ENCODE measurements around the gene GAL.

Gene GAL

GRCh38 chr11:68664141-68664540, 20.2 kb upstream of the GAL start:
- no peak for DNase-seq
- TF ChIP-seq POLR2A (IDR thresholded peaks at IDR 0.05; ENCODE audit: low read length), result no peak
- TF ChIP-seq GATA1 (IDR thresholded peaks at IDR 0.05; ENCODE audit: low read depth, low read length), result no peak

GRCh38 chr11:68664906-68665305, 19.4 kb upstream of the GAL start:
- no peak for DNase-seq
- TF ChIP-seq GATA1 (IDR thresholded peaks at IDR 0.05; ENCODE audit: low read depth, low read length) (no peak), POLR2A (IDR thresholded peaks at IDR 0.05; ENCODE audit: low read length) (no peak)

- no peak for DNase-seq
- no peak for TF ChIP-seq POLR2A (IDR thresholded peaks at IDR 0.05; ENCODE audit: low read length)
- TF ChIP-seq GATA1 (IDR thresholded peaks at IDR 0.05; ENCODE audit: low read depth, low read length), result no peak
Measured at GRCh38 chr11:68665436-68665835, 18.9 kb upstream of the GAL start.

- no peak for TF ChIP-seq GATA1 (IDR thresholded peaks at IDR 0.05; ENCODE audit: low read depth, low read length)
- no peak for TF ChIP-seq POLR2A (IDR thresholded peaks at IDR 0.05; ENCODE audit: low read length)
- no peak for DNase-seq
Measured at GRCh38 chr11:68666849-68667248, 17.5 kb upstream of the GAL start.

DNA sequence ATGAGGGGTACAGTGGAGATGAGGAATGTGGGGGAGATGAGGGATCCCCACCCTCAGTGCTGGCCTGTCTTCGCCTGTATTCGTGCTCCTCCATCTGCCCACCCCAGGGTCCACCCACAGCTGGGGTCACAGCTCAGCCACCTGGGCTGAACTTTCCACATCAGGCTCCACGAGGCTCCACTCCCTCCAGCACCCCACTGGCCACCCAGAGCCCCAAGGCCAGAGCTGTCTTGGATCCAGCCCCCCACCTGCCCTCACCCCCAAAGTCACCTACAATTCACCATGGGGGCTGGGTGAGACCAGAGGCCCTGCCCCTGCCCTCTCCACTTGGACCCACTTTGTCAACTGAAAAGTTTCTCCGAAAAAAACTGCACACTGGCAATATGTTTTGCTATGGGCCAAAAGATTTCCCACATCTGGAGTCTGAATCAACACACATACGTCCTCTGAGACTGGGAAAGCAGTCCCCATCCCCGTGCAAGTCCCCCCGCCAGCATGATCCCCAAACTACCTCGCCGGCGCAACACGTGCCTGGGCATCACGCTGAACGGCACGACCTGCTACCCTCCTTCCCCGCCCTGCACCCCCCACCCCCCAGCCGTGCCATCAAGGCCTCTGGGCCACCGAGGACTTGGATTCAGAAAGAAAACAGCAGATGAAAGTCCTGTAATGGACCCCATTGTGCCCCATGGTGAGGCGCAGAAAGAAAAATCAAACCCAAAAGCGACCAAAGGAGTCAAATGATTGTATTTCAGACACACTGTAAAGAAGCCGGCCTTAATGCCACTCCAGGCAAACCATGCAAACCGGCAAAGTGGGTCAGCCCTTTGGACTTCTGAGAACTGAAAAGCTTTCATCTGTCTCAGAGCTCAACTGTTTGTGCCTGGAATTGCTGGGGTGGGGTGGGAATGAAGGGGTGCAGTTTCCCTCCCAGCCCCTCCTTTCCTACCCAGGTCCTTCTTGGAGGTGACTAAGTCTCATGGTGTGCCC, 16.5 kb upstream of the GAL start:
- TF ChIP-seq GATA1 (IDR thresholded peaks at IDR 0.05; ENCODE audit: low read depth, low read length) (no peak), POLR2A (IDR thresholded peaks at IDR 0.05; ENCODE audit: low read length) (no peak)
- no peak for DNase-seq

GRCh38 chr11:68669301-68670090, 14.8 kb upstream of the GAL start:
- DNase-seq, result no peak
- TF ChIP-seq POLR2A (IDR thresholded peaks at IDR 0.05; ENCODE audit: low read length) (no peak), GATA1 (IDR thresholded peaks at IDR 0.05; ENCODE audit: low read depth, low read length) (no peak)

GRCh38 chr11:68670208-68670992, 13.9 kb upstream of the GAL start:
- TF ChIP-seq GATA1 (IDR thresholded peaks at IDR 0.05; ENCODE audit: low read depth, low read length), result no peak
- no peak for TF ChIP-seq POLR2A (IDR thresholded peaks at IDR 0.05; ENCODE audit: low read length)
- no peak for DNase-seq

- DNase-seq, result no peak
- no peak for TF ChIP-seq POLR2A (IDR thresholded peaks at IDR 0.05; ENCODE audit: low read length)
- TF ChIP-seq GATA1 (IDR thresholded peaks at IDR 0.05; ENCODE audit: low read depth, low read length), result no peak
Measured at GRCh38 chr11:68673306-68673945, 10.9 kb upstream of the GAL start.

DNA sequence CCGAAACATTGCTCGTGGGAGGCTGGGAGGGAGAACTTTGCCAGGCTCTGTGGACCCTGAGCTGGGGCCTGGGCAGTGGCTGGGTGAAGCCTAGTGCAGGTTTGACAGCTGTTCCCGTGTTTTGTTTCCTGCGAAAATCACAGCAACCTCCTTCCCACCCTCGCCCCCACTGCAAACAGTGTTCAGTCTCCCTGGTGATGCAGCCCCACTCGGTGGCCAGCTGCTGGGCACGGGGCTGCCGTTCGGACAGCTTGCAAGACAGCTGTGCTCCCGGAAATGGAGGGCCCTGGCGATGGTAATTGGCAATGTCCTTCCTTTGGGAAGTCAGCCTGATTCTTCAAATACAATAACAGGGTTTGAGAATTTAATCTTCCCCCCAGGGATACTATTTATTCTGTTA, 10.4 kb upstream of the GAL start:
- DNase-seq, result no peak
- TF ChIP-seq POLR2A (IDR thresholded peaks at IDR 0.05; ENCODE audit: low read length), result no peak
- no peak for TF ChIP-seq GATA1 (IDR thresholded peaks at IDR 0.05; ENCODE audit: low read depth, low read length)

DNA sequence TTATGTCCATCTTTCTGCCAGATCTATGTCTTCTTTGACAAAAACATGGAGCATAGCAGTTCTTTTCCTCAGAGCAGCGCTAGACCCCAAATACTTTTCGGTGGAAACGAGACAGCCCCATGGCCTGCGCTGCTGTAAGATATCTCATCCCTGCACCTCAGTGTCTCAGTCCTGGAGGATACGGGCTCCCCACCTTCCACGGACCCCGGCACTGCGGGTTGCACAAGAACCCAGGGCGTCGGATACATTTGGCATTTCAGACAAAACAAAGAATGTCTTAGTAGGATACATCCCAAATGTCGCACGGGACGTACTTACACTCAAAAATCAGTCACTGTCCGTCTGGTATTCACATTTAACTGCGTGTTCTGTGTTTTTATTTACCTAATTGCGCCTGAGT, 9.9 kb upstream of the GAL start:
- DNase-seq, result no peak
- no peak for TF ChIP-seq POLR2A (IDR thresholded peaks at IDR 0.05; ENCODE audit: low read length)
- TF ChIP-seq GATA1 (IDR thresholded peaks at IDR 0.05; ENCODE audit: low read depth, low read length), result no peak

- DNase-seq, result no peak
- TF ChIP-seq GATA1 (IDR thresholded peaks at IDR 0.05; ENCODE audit: low read depth, low read length) (no peak), POLR2A (IDR thresholded peaks at IDR 0.05; ENCODE audit: low read length) (no peak)
Measured at GRCh38 chr11:68677432-68677831, 6.9 kb upstream of the GAL start.

DNA sequence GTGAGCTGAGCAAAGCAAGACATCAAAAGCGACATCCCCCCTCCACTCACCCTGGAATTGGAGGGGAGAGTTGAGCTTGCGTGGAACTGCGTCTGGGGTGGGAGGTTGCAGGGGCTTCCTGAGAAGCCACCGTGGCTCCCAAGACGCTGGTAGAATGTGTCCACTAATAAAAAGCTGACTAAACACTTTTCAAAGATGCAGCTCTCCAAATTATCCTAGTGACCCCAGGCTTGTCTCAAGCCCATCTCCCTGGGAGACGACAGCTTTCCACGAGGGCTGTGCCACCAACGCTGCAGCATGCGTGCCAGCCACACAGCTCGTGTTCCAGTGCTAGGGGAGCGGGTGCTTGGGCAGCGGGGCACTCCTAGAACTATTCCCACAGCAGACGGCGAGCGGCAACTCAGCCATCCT, 6.3 kb upstream of the GAL start:
- DNase-seq, result no peak
- TF ChIP-seq GATA1 (IDR thresholded peaks at IDR 0.05; ENCODE audit: low read depth, low read length) (no peak), POLR2A (IDR thresholded peaks at IDR 0.05; ENCODE audit: low read length) (no peak)

DNA sequence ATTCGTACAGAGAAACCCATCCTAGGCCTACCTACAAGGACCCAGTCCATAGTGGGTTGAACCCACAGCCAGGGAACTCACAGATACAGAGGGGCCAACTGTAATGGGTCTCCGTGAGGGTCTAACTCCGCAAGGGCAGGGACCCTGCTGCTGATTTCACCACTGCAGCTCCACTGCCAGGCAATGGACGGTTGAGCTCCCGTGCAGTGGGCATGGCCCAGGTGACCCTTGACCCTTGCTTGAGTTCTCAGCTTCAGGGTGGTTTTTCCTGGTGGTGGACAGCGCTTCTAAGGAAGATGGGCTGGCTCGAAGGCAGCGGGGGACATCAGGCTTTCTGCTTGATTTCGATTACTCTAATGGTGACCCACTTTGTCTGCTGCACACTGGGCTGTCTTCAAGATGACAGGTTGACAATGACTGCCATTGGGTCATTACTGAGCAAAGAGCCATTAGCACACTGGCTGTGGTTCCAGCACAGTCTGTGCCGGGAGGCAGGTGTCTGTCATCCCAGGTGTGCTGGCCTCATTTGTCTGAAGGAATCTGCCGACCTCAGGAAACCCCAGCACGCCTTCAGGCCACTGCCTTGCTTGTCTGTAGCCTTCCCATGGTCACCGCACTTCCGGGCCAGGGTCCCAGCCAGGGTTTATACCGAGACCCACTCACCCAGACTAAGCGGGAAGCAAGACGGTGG, 3.7 kb upstream of the GAL start:
- TF ChIP-seq GATA1 (IDR thresholded peaks at IDR 0.05; ENCODE audit: low read depth, low read length), result no peak
- no peak for DNase-seq
